Colon (tissue), 2 donors: ENCODE results near the gene TUBA4B.
"Not testable (repeated sequence)": the region's sequence is repeated elsewhere in the genome, so short reads cannot be mapped to it uniquely, and the experiment has no call there.

Source experiments
- FAIRE-seq: peaks from 2 replicates; lab custom pipeline; 2012; peaks lifted over from hg19 to GRCh38; lab: Jason Lieb, UNC
- donor health status: control.
- donor health status: control.

The TUBA4B gene

GRCh38 chr2:219248845-219249202 lies 4.2 kb upstream of the TUBA4B start:
- FAIRE-seq, result no peak

GRCh38 chr2:219249203-219249980 lies 3.7 kb upstream of the TUBA4B start:
- FAIRE-seq, result no peak

- no peak for FAIRE-seq
These were observed 2.8 kb upstream of the TUBA4B start for GRCh38 chr2:219250049-219250781.

- FAIRE-seq, result no peak
These were observed 1.4 kb upstream of the TUBA4B start for GRCh38 chr2:219251656-219252055.

- no peak for FAIRE-seq
These were observed 959 bp upstream of the TUBA4B start for GRCh38 chr2:219252084-219252483.

GRCh38 chr2:219252570-219252899 lies 508 bp upstream of the TUBA4B start:
- FAIRE-seq, result no peak

- FAIRE-seq, result no peak
These were observed 928 bp downstream of the TUBA4B start, which contains the start of gene TUBA4A for GRCh38 chr2:219253753-219254589. Gene TUBA4A (minus strand): TSS chr2:219253918. CDS start chr2:219253858, 60 bp downstream.

GRCh38 chr2:219254590-219255201 lies 1.7 kb downstream of the TUBA4B start:
- no peak for FAIRE-seq

GRCh38 chr2:219258942-219259341 lies 5.9 kb downstream of the TUBA4B start:
- FAIRE-seq, result not testable (repeated sequence)

GRCh38 chr2:219261024-219261855 lies 8.2 kb downstream of the TUBA4B start:
- no peak for FAIRE-seq

GRCh38 chr2:219266232-219266631 lies 13.2 kb downstream of the TUBA4B start:
- no peak for FAIRE-seq

- no peak for FAIRE-seq
These were observed 13.8 kb downstream of the TUBA4B start for GRCh38 chr2:219266886-219267285.

- FAIRE-seq, result no peak
These were observed 15.3 kb downstream of the TUBA4B start for GRCh38 chr2:219268294-219268693.

- no peak for FAIRE-seq
These were observed 16.5 kb downstream of the TUBA4B start for GRCh38 chr2:219269362-219270054.

- no peak for FAIRE-seq
These were observed 17.0 kb downstream of the TUBA4B start for GRCh38 chr2:219270055-219270372.

GRCh38 chr2:219271021-219271420 lies 18.0 kb downstream of the TUBA4B start:
- no peak for FAIRE-seq

GRCh38 chr2:219272356-219272755 lies 19.3 kb downstream of the TUBA4B start:
- FAIRE-seq, result no peak

- no peak for FAIRE-seq
These were observed 20.0 kb downstream of the TUBA4B start for GRCh38 chr2:219272995-219273394.

GRCh38 chr2:219273937-219274336 lies 20.9 kb downstream of the TUBA4B start:
- FAIRE-seq, result no peak

GRCh38 chr2:219274361-219274921 lies 21.4 kb downstream of the TUBA4B start:
- no peak for FAIRE-seq
